GM19240 (cell line): Measurements from ENCODE around the gene GPRC5D.

Experiments
- DNase-seq: peaks from one replicate; pipeline ENCODE4 v3.0.0; 2011; ENCODE audit warnings: low spot score; ENCODE audit not compliant: insufficient read length

GPRC5D gene

GRCh38 chr12:12938541-12938940, 13.4 kb downstream of the GPRC5D start:
- DNase-seq = no peak

- DNase-seq = no peak
These were observed 14.9 kb downstream of the GPRC5D start for GRCh38 chr12:12936983-12937491.

- no peak for DNase-seq
These were observed 17.4 kb downstream of the GPRC5D start for GRCh38 chr12:12934556-12934955.

- no peak for DNase-seq
These were observed 18.2 kb downstream of the GPRC5D start for GRCh38 chr12:12933742-12934141.

GRCh38 chr12:12930633-12931219, 21.2 kb downstream of the GPRC5D start:
- no peak for DNase-seq

- no peak for DNase-seq
These were observed 22.3 kb downstream of the GPRC5D start for GRCh38 chr12:12929696-12930095.

- no peak for DNase-seq
These were observed 24.5 kb downstream of the GPRC5D start for GRCh38 chr12:12927211-12928079.

- DNase-seq = no peak
These were observed 25.3 kb downstream of the GPRC5D start for GRCh38 chr12:12926571-12927071.

GRCh38 chr12:12925388-12925787, 26.6 kb downstream of the GPRC5D start:
- DNase-seq = no peak

GRCh38 chr12:12924169-12924568, 27.8 kb downstream of the GPRC5D start:
- DNase-seq = no peak

GRCh38 chr12:12922978-12923377, 29.0 kb downstream of the GPRC5D start:
- no peak for DNase-seq

- no peak for DNase-seq
These were observed 29.8 kb downstream of the GPRC5D start for GRCh38 chr12:12922191-12922616.

GRCh38 chr12:12919666-12920435, 32.1 kb downstream of the GPRC5D start:
- no peak for DNase-seq

GRCh38 chr12:12918781-12919389, 33.1 kb downstream of the GPRC5D start:
- no peak for DNase-seq

- DNase-seq = no peak
These were observed 34.5 kb downstream of the GPRC5D start for GRCh38 chr12:12917517-12917916.

- DNase-seq = peak; percentile 52
These were observed 35.6 kb downstream of the GPRC5D start for GRCh38 chr12:12916135-12916944.

GRCh38 chr12:12915656-12916055, 36.3 kb downstream of the GPRC5D start:
- DNase-seq = no peak

GRCh38 chr12:12912711-12913110, 39.3 kb downstream of the GPRC5D start:
- DNase-seq = no peak

GRCh38 chr12:12909995-12910420, 42.0 kb downstream of the GPRC5D start:
- no peak for DNase-seq

- DNase-seq = no peak
These were observed 42.6 kb downstream of the GPRC5D start for GRCh38 chr12:12909228-12909994.
